ENCODE measurements around the gene GNA12. TPM values are rescaled to one million over a fixed set of nuclear protein-coding genes. Genes with fewer than 3 reads are reported as not detected.

The GNA12 gene
- total RNA-seq, 1 donor, result 27.1 TPM

DNA sequence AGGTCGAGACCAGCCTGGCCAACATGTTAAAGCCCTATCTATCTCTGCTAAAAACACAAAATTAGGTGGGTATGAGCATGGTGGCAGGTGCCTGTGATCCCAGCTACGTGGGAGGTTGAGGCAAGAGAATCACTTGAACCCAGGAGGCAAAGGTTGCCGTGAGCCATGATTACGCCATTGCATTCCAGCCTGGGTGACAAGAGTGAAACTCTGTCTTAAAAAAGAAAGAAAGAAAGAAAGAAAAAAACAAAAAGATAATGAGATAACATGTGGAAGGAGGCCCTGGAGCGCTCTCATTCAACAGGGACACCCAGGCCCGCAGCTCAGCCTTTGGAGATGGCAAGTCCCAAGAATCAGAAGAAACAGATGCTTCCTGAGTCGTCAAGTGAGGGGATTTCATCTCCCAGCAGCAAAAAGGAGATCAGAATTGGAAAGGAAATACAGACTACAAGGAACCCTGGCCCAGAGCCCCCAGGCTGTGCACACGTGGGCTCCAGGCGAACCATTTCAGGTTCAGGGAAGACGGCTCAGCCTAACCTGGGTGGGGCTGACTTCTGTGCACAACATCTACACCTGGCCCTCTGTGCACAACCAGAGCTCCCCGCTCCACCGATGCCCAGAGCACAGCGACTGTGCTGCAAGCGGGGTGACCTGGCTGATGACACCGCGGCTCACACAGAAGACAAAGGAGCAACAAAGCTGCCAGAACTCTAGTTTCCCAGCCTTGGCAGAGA lies 33.3 kb downstream of the GNA12 start:
- Histone ChIP-seq H3K36me3 (ENCODE audit: insufficient read depth, low read length) (peaks cover 3% of the 10 kb centered on the region), H2AFZ (ENCODE audit: low read length) (no peak overlapping the region), H3K27ac (ENCODE audit: low read depth, low read length) (peak overlapping the region; percentile 93), H3K9me3 (ENCODE audit: low read depth, low read length) (no peaks in the 10 kb centered on the region), H3K4me1 (ENCODE audit: insufficient read depth, low read length) (peaks cover 28% of the 10 kb centered on the region), H3K4me2 (ENCODE audit: insufficient read depth, low read length) (peak overlapping the region; percentile 92), H3K27me3 (ENCODE audit: insufficient read depth, low read length) (no peaks in the 10 kb centered on the region), H4K20me1 (ENCODE audit: insufficient read depth, low read length) (peaks cover 21% of the 10 kb centered on the region), H3K4me3 (ENCODE audit: insufficient read depth, low read length) (peak overlapping the region; percentile 73), H3K79me2 (ENCODE audit: insufficient read depth, low read length) (peaks cover 85% of the 10 kb centered on the region)
- no peak for DNase-seq (ENCODE audit: insufficient read length, low spot score, missing footprints)
- TF ChIP-seq, protein P1, sequence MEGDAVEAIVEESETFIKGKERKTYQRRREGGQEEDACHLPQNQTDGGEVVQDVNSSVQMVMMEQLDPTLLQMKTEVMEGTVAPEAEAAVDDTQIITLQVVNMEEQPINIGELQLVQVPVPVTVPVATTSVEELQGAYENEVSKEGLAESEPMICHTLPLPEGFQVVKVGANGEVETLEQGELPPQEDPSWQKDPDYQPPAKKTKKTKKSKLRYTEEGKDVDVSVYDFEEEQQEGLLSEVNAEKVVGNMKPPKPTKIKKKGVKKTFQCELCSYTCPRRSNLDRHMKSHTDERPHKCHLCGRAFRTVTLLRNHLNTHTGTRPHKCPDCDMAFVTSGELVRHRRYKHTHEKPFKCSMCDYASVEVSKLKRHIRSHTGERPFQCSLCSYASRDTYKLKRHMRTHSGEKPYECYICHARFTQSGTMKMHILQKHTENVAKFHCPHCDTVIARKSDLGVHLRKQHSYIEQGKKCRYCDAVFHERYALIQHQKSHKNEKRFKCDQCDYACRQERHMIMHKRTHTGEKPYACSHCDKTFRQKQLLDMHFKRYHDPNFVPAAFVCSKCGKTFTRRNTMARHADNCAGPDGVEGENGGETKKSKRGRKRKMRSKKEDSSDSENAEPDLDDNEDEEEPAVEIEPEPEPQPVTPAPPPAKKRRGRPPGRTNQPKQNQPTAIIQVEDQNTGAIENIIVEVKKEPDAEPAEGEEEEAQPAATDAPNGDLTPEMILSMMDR (IDR thresholded peaks at IDR 0.05; ENCODE audit: extremely low read depth, low read depth, low read length), result no peak

DNA sequence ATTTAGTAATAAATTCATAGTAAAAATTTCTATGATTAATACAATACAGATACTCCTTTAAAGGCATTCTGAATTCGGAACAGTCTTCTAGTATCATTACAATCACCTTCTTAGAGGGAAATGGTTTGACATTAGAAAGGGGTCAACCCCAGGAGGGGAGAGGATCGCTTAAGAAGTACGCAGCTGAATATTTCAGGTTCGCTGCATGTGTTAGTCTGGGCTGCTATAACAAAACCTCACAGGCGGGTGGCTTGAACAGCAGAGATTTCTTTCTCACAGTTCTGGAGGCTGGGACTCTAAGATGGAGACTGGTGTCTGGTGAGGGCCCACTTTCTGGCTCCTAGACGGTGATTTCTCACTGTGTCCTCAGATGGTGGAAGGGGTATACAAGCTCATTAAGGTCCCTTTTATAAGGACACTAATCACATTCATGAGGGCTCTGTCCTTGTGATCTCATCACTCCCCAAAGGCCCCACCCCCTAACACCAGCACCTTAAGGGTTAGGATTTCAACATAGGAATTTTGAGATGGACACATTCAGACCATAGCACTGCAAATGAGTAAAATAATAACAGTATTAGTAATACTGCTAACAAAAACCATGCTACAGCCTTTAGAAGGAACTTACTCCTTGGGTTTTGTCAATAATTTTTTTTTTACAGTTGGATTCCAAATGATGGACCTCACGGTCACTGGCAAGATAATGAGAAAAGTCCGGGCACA lies 34.0 kb downstream of the GNA12 start:
- no peaks in the 10 kb centered on the region for H3K9me3 ChIP-seq (ENCODE audit: low read depth, low read length)
- H3K4me2 ChIP-seq (ENCODE audit: insufficient read depth, low read length), result no peak overlapping the region
- H4K20me1 ChIP-seq (ENCODE audit: insufficient read depth, low read length), result peaks cover 18% of the 10 kb centered on the region
- no peak overlapping the region for H3K27ac ChIP-seq (ENCODE audit: low read depth, low read length)
- no peak overlapping the region for H2AFZ ChIP-seq (ENCODE audit: low read length)
- peaks cover 28% of the 10 kb centered on the region for H3K4me1 ChIP-seq (ENCODE audit: insufficient read depth, low read length)
- no peaks in the 10 kb centered on the region for H3K27me3 ChIP-seq (ENCODE audit: insufficient read depth, low read length)
- TF ChIP-seq, protein P1 (IDR thresholded peaks at IDR 0.05; ENCODE audit: extremely low read depth, low read depth, low read length), result no peak
- no peak for DNase-seq (ENCODE audit: insufficient read length, low spot score, missing footprints)
- H3K79me2 ChIP-seq (ENCODE audit: insufficient read depth, low read length), result peaks cover 85% of the 10 kb centered on the region
- peaks cover 3% of the 10 kb centered on the region for H3K36me3 ChIP-seq (ENCODE audit: insufficient read depth, low read length)
- no peak overlapping the region for H3K4me3 ChIP-seq (ENCODE audit: insufficient read depth, low read length)

DNA sequence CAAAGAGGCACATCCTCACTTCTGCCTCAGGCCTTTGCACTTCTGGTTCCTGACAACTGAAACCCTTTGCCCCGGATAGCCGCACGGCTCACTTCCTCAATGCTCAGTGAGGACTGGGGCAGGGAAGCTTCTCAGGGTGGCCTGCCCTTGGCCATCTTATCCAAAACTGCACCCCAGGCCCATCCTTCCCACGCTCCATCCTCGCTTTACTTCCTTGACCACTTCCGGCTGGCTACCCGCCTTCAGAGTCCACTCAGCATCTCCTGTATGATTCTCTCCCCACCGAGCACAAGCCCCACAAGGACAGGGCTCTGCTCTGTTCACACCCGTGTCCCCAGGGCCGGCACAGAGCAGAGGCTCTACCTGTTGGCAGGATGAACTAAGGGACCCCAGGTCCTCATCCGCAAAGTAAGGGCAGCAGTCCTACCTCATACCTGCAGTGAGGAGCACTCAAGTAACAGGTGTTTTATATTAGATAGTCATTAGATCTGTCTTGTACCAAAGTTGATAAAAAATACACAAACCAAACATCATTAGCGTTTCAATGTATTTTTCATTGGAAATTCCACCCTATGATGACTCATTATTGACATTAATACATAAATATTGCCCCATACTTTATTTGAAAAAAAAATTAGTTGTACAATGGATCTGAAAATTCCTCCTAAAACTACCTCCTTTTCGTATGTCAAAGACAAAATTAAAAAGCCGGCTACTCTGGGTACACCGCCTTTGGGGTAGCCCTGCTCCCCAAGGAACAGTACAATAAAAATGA lies 35.0 kb downstream of the GNA12 start:
- TF ChIP-seq, protein P1 (IDR thresholded peaks at IDR 0.05; ENCODE audit: extremely low read depth, low read depth, low read length), result no peak
- no peak overlapping the region for H2AFZ ChIP-seq (ENCODE audit: low read length)
- H3K4me2 ChIP-seq (ENCODE audit: insufficient read depth, low read length), result no peak overlapping the region
- no peak for DNase-seq (ENCODE audit: insufficient read length, low spot score, missing footprints)
- H4K20me1 ChIP-seq (ENCODE audit: insufficient read depth, low read length), result peaks cover 18% of the 10 kb centered on the region
- peaks cover 85% of the 10 kb centered on the region for H3K79me2 ChIP-seq (ENCODE audit: insufficient read depth, low read length)
- H3K9me3 ChIP-seq (ENCODE audit: low read depth, low read length), result no peaks in the 10 kb centered on the region
- no peaks in the 10 kb centered on the region for H3K27me3 ChIP-seq (ENCODE audit: insufficient read depth, low read length)
- peaks cover 28% of the 10 kb centered on the region for H3K4me1 ChIP-seq (ENCODE audit: insufficient read depth, low read length)
- H3K36me3 ChIP-seq (ENCODE audit: insufficient read depth, low read length), result peaks cover 3% of the 10 kb centered on the region
- H3K4me3 ChIP-seq (ENCODE audit: insufficient read depth, low read length), result no peak overlapping the region
- no peak overlapping the region for H3K27ac ChIP-seq (ENCODE audit: low read depth, low read length)

Data from osteoblast (primary cell).